Measurements from ENCODE around the gene DIS3L2.
"Not testable (repeated sequence)": the region's sequence is repeated elsewhere in the genome, so short reads cannot be mapped to it uniquely, and the experiment has no call there.

The DIS3L2 gene

GRCh38 chr2:232325324-232326273 is 364.1 kb downstream of the DIS3L2 start:
- DNase-seq, result peak in 1 of 2 experiments; percentile 4

GRCh38 chr2:232326274-232327104 is 365.0 kb downstream of the DIS3L2 start:
- DNase-seq, result not testable (repeated sequence)

- peak; percentile 2 to 3 for DNase-seq
These were observed 365.9 kb downstream of the DIS3L2 start for GRCh38 chr2:232327105-232328031.

GRCh38 chr2:232328032-232328422 is 366.5 kb downstream of the DIS3L2 start:
- no peak for DNase-seq

- DNase-seq, result no peak
These were observed 367.3 kb downstream of the DIS3L2 start for GRCh38 chr2:232328516-232329460.

DNA sequence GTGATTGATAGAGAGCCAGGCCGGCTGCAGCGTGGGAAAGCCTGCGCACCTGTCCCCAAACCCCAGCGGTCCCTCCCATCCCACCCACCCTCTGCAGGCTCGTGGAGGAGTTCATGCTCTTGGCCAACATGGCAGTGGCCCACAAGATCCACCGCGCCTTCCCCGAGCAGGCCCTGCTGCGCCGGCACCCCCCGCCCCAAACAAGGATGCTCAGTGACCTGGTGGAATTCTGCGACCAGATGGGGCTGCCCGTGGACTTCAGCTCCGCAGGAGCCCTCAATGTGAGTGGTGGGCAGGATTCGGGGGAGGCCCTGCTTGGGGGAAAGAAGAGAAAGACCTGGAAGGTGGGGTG is 368.2 kb downstream of the DIS3L2 start:
- DNase-seq, result no peak

GRCh38 chr2:232330068-232330999 is 368.8 kb downstream of the DIS3L2 start:
- no peak for DNase-seq

GRCh38 chr2:232331061-232331460 is 369.5 kb downstream of the DIS3L2 start:
- DNase-seq, result not testable (repeated sequence)

DNA sequence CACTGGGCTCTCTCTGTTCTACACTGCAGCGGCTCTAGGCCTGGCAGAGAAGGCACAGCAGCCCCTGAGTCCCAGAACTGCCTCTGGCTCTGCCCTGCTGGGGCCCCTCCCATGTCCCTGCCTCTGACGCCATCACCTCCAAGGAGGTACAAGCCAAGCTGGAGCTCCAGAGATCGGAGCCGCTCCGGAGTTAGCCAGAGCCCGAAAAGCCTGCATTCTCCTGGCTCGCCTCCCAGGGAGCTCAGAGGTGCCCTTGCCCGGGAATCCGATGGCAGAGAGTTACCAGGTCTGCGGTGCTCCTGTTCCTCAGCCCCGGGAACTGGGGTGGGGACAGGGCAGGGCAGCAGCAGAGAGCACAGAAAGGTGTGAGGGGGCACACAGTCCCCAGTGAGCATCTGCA is 370.1 kb downstream of the DIS3L2 start:
- not testable (repeated sequence) for DNase-seq

DNA sequence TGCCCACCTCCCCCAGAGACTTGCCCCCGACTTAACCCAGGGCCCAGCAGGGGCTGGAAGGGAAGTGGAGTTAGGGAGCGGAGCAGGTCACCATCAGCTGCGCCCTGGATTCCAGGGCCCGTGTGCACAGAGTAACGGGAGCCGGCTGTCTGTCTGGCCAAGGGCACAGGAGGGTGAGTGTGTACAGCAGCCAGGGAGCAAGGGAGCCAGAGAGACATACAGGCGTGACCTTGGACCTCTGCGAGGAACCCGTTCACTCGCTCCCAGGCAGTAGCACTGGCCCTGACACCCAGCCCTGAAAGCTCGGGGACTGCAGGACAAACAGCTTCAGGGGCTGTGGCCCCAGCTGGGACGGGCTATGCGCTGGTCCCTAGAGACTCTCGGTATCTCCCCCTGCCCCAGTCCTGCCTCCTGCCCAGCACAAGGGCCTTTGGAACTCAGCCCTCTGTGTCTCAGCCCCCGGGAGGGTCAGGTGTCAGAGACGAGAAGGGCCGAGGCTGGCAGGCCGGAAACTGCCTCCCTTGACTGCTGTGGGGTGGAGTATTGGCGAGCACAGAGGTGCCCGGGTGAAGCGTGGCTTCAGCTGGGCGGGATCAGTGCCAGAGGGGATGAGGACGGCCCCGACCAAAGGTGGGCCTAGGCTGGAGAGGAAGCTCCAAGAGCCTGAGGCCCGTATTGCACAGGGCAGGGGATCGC is 370.9 kb downstream of the DIS3L2 start:
- not testable (repeated sequence) for DNase-seq

DNA sequence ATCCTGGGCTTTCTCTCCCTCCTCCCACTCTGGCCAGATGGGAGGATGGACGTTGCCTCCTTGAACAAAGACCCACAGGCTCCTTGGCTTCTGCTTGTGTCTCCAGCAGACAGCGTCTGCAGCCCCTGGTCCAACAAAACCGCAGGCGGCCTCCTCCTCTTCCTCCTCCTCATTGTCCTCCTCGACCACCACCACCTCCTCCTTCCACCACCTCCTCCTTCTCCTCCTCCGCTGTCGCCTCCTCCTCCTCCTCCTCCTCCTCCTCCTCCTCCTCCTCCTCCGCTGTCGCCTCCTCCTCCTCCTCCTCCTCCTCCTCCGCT is 371.4 kb downstream of the DIS3L2 start:
- DNase-seq, result no peak

- no peak for DNase-seq
These were observed 372.0 kb downstream of the DIS3L2 start for GRCh38 chr2:232333361-232334135.

GRCh38 chr2:232334136-232334884 is 372.8 kb downstream of the DIS3L2 start:
- not testable (repeated sequence) for DNase-seq

DNA sequence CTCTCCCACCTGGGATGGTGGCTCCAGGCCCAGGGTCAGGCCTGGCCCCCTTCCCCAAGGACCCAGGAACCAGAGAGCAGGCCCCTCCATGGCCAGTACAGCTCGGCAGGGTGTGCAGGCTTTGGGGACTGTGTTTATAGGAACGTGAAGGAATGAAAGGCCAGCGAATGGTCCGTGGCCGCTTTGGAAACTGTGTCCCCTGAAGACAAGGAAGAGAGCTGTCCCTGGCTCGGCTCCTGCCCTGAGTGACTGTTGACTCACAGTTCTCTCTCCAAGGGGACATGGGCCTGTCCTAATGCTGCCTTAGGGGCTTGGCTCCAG is 373.3 kb downstream of the DIS3L2 start:
- not testable (repeated sequence) for DNase-seq

GRCh38 chr2:232335206-232335858 is 373.8 kb downstream of the DIS3L2 start:
- not testable (repeated sequence) for DNase-seq

- DNase-seq, result no peak
These were observed 374.3 kb downstream of the DIS3L2 start for GRCh38 chr2:232335859-232336215.

GRCh38 chr2:232336241-232336736 is 374.8 kb downstream of the DIS3L2 start:
- DNase-seq, result no peak

Measured in Kasumi-1 (cell line).